Activated T-helper 1 cell treated with Interleukin-2 at 50 U/mL for 16 hours (primary cell): ENCODE measurements around the gene OGG1.

ENCODE experiments used
- DNase-seq: peaks from one replicate; pipeline ENCODE4 v3.0.0-alpha.2; 2020; ENCODE audit warnings: low read depth

Gene OGG1

DNA sequence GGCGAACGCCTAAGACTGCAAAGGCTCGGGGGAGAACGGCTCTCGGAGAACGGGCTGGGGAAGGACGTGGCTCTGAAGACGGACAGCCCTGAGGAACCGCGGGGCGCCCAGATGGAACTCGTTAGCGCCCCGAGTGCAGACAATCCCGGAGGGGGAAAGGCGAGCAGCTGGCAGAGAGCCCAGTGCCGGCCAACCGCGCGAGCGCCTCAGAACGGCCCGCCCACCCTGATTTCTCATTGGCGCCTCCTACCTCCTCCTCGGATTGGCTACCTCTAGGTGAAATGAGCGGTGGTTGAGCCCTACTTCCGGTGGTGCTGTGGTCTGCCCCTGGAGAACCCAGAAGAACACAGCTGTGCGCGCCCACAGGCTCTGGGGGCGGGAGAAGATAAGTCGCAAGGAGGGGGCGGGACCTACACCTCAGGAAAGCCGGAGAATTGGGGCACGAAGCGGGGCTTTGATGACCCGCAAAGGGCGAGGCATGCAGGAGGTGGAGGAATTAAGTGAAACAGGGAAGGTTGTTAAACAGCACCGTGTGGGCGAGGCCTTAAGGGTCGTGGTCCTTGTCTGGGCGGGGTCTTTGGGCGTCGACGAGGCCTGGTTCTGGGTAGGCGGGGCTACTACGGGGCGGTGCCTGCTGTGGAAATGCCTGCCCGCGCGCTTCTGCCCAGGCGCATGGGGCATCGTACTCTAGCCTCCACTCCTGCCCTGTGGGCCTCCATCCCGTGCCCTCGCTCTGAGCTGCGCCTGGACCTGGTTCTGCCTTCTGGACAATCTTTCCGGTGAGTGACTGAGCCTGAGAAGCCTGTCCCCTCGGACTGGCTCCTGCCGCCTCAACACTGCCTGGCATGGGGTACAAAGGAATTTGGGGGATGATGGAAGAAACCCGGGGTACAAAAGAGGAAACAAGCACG is at the start of gene OGG1:
TSS of gene OGG1 (plus strand) at position 308 of the 911 bp plus-strand sequence. CDS start at position 643, 335 bp downstream.
- DNase-seq: peak; percentile 88

DNA sequence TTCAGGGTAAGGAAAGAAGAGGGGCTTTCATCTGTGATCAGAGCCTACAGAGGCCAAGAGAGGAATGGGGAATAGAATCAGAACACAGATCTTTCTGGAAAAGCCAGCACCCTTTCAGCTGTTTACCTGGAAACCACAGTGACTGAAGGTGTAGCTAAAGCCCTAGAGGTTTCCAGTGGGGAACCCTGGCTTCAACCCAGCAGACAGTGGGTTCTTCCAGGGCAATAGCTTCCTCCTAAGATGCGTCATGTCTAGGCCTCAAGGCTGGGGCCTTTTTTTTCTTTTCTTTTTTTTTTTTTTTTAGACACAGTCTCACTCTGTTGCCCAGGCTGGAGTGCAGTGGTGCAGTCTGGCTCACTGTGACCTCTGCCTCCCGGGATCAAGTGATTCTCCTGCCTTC is 49.2 kb upstream of the OGG1 start:
- no peak for DNase-seq

DNA sequence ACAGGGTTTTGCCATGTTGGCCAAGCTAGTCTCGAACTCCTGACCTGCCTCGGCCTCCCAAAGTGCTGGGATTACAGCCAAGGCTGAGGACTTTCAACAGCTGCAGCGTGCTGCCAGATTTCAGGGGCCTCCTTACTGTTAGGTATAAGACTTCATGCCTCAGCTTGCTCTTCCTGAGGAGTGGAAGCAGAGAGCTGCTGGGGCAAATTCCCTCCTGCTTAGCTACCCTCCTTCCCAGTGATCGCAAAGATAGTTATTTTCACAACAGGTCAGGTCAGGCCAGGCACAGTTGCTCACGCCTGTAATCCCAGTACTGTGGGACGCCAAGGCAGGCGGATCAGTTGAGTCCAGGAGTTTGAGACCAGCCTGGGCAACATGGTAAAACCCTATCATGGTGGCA is 48.7 kb upstream of the OGG1 start:
- no peak for DNase-seq

DNA sequence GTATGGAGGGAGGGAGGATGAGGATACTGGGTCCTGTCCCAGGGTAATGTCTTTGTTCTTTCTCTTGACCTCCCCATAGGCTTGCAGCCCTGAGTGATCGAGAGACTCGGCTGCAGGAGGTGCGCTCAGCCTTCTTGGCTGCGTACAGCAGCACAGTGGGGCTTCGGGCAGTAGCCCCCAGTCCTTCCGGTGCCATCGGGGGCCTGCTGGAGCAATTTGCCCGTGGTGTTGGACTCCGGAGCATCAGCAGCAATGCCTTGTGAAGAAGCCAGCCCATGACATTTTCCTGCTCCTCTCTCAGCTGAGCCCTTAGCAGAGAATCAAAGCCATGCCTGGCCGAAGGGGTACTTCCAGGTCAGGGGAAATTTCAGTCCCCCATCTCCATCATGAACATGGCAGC is 48.0 kb upstream of the OGG1 start:
- no peak for DNase-seq

DNA sequence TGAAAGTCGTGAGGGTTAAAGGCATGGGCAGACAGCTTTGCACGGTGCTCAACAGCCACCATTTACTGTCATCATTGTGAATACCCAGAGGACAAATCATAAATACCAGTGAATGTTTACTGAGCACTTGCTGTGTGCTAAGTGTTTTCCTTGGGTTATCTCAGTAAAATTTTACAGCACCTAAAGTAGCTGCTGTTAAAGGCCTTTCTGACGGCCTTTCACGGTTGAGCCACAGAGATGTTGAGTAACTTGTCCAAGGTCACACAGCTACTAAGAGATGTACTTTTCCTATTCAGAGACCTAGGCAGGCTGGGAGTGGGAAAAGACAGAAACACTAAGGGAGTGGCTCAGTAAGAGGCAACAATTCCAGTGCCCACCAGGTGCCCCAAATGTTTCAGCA is 46.5 kb upstream of the OGG1 start:
- DNase-seq: no peak

DNA sequence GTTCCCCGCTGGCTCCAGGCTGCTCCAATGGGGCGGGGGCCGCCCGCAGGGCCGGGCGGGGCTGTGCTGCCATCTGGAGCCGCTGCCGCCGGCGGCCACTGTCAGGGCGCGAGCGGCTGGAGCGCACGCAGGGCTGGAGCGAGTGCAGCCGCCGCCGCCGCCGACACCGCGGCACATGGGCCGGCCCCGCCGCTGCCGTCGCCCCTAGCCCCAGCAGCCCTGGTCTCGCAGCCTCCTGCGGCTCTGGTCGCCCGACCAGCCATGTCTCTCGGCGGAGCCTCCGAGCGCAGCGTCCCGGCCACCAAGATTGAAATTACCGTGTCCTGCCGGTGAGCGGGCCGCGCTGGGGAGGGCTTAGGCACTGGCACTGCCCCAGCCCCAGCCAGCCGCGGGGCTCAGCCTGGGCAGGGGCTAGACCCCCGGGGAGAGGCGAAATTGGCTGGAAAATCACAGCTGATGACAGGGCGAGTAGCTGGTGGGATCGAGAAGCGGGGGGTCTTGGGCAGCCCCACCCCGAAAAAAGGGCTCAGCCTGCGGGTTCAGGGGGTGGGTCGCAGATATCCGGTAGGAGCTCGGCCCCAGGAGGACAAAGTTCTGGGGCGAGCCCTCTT is 45.9 kb upstream of the OGG1 start, which contains the start of gene CPNE9:
TSS of gene CPNE9 (plus strand) at position 98 of the 611 bp plus-strand sequence. CDS start at position 262, 164 bp downstream.
- DNase-seq: no peak

DNA sequence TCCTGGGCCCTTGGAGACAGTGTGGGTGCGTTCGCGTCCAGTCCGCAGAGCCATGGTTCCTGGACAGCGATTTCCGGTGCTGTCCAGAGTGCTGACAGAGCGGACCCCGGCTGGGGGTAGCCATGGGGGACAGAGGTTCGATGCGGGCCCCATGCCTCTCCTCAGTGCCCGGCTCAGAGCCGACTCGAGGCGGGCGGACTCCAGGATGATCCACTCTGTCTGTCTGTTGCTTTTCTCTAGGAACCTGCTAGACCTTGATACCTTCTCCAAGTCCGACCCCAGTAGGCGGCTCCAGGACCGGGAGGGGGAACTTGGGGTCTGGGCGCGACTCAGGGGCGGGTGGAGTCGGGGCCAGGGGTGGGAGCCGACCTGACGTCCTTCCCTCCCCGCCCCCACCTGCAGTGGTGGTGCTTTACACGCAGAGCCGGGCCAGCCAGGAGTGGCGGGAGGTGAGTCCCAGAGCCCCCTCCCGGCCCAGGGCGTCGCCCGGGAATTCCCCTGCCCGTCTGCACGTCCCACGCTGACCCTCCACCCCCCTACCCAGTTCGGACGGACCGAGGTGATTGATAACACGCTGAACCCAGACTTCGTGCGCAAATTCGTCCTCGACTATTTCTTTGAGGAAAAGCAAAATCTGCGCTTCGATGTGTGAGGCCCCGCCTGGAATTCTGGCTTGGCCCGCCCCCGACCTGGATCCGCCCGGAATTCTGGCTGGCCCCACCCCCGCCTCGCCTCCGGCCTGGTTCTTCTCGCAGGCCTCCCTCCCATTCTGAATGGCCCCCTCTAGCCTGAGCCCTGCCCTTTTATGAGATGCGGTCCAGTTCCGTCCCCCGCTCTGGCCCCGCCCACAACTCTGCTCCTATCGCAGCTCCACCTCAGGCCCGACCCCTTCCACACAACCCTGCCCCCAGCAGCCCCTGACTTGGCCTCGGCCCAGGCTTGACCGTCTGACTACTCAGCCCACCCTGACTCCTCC is 45.1 kb upstream of the OGG1 start:
- DNase-seq: no peak

DNA sequence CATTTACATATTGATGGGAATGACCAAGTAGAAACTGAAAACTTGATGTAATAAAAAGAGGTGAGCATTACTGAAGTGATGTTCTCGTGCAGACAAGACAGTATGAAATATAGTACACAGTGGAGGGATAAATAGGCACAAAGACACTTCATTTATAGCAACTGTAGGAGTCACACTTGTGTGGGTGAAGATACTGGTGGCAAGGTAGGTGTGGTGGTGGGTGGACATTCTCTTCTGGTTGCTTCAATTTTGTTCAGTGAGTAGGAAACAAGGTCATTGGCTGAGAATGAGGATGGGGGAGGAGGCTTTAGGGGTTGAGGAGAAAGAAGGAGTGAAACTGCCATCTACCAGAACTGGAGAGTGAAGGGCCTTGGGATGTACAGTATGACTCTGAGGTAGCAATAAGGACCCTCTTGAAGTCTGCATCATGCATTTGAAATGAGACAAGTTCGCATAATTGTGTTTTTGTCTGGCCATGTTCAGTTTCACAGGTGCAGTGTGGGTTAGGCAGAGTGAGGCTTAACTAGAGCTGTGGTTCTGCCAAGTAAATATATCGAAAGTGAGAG is 39.5 kb upstream of the OGG1 start:
- DNase-seq: no peak

DNA sequence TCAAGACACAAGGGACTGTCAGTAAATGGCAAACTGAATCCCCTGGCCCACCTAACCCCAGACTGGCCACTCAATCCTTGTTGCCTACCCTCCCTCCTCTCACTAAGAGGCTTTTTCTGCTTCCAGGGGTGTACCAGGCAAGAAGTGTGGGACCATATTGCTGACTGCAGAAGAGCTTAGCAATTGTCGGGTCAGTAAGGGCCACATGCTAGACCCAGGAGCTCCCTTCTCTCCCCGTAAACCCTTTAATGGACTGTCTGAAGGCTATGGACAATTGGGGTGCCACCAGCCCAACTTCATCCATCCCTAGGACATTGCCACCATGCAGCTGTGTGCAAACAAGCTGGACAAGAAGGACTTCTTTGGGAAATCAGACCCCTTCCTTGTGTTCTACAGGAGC is 37.3 kb upstream of the OGG1 start:
- DNase-seq: no peak

DNA sequence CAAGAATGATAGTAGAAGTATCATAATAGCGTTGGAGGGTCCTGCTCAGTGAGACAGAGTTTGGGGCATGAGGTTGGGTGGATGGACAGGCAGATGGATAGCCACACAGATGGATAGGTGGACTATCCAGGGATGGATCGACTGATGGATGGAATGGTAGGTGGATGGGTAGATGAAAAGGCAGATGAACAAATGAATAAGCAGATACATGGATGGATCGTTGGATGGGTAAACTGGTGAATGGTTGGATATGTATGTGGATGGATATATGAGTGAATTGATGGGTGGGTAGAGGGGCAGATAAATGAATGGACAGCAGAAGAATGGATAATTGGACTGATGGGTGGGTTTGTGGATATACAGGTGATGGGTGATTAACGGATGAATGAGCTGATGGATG is 36.6 kb upstream of the OGG1 start:
- DNase-seq: no peak

DNA sequence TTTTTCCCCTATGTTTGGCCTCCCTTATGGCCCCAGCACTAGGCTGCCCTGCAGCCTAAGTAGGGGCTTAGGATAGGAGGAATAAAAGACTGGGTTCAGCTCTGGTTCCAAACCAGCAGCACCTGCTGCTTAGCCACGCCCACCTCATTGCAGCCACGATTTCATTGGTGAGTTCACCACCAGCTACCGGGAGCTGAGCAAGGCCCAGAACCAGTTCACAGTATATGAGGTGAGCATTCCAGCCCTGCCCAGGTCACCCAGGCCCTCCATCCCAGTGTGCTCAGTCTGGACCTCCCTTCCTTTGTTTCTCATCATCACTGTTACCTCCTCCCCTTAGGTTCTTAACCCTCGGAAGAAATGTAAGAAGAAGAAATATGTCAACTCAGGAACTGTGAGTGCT is 34.6 kb upstream of the OGG1 start:
- DNase-seq: no peak

DNA sequence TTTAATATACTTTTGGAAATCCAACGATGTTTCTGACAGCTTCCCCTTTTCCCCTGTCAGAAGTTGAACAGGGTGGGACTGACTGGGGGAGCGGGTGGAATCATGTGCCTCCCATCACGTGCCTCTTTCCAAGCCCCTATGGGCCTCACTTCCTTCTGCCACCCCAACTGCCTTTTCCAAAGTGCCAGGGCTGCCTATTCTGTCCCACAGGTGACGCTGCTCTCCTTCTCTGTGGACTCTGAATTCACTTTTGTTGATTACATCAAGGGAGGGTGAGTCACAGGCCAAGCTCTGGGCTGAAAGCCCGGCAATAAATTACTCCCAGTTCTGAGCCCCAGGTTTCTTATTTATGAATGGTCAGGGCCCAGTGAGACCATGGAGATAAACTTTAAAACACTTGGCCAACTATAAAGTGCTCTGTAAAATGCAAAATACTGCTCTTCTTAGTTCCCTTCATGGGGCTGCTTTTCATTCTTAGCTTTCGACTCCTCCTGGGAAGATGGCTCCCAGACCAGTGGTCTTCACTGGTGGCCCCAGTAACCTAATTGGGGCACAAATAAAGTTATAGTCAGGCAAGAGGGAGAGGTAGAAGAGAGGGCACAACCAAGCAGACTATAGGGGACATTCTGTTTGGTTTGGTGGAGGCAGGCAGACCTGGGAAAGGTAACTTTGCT is 33.9 kb upstream of the OGG1 start:
- DNase-seq: no peak

DNA sequence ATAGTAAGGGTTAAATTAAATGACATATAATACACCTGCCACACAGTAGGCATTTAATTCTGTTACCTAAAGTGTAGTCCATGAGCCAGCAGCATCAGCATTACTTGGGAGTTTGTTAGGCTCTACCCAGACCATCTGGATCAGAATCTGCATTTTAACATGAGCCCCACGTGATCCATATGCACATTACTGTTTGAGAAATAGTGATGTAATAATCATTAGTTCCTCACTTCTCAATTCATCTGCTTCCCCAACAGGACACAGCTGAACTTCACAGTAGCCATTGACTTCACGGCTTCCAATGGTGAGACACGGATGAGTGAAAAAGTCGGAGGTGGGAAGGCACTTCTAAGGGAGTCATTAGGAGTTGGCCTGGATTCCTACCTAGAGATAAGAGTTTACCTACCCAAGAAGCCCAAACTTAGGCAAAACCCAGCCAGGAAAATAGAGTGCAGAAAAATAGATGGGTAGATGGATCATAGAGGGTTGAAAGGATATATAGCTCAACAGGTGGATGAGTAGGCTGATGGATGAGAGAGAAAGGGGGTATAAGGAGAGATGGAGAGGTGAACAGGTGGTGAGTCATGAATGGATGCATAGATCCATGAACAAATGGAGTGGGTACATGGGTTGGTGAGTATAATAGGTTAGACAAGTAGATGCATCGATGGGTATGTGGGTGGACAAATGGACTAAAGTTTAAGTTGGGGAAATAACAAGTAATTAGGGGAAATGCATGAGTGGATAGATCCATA is 32.8 kb upstream of the OGG1 start:
- no peak for DNase-seq

DNA sequence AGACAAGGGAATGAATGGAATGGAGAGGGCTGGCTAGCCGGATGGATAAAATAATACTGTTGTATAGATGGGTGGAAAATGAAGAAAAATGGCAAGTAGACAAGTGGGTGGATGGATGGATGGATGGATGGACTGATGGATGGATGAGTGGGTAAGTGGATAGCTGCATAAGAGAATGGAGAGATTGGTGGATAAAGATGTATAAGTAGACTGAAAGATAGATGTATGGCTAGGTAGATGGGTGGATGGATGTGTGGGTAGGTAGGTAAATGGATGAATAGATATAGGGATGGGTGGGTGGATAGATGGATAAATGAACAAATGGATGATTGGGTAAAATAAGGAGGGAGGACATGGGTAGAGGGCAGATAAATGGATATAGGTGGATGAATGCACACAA is 32.2 kb upstream of the OGG1 start:
- DNase-seq: no peak

DNA sequence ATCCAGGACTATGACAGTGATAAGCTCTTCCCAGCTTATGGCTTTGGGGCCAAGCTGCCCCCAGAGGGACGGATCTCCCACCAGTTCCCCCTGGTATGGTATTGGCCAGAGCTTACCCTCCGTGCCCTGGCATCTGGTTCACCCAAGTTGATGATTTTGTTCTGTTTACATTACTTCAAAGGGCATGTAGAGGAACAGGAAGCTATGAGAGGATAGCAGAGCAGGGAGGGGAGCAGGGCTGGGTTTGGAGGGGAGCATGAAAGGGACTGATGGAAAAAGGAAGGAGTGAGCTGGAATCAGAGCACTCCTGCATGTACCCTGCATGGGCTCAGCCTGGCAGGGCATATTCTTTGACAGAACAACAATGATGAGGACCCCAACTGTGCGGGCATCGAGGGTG is 31.6 kb upstream of the OGG1 start:
- DNase-seq: no peak

DNA sequence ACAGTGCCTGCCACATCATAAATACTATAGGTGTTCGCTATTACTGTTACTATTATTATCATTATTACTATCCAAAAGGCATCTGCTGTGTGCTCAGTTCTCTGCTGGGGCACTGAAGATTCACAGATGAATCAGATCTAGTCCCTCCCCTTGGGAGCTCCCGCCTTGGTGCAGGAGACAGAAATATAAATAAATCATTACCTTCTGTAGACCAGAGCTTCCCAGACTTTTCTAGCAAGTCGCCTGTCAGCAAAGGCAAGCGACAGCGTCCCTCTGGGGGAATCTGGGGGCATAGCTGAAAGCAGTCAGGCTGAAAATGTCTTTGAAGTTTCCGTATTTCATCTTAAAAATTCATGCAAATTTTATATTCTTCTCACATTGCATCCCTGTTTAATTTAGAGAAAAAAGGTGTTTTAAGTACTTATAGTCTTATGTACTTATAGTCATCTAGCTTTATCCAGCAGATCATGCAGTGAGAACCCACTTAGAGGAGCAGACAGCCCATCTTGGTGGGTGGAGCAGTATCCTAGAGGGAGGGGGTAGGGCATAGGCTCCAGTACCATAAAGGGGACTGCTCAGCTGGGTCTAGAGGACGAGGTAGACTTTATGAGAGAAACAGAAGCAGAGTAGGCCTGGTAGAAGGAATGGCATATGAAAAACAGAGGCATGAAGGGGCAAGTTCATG is 28.6 kb upstream of the OGG1 start:
- no peak for DNase-seq

DNA sequence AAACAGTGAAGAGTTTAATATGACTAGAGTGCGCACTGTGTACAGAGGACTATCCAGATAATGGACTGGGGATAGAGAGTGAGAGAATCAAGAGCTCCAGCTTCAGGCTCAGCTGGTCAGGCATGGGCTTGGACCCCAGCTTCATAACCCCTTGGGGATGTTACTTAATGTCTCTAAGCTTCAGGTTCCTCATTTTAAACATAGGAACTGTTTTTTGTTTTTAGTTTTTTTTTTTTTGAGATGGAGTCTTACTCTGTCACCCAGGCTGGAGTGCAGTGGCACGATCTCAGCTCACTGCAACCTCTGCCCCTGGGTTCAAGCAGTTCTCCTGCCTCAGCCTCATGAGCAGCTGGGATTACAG is 28.1 kb upstream of the OGG1 start:
- no peak for DNase-seq

DNA sequence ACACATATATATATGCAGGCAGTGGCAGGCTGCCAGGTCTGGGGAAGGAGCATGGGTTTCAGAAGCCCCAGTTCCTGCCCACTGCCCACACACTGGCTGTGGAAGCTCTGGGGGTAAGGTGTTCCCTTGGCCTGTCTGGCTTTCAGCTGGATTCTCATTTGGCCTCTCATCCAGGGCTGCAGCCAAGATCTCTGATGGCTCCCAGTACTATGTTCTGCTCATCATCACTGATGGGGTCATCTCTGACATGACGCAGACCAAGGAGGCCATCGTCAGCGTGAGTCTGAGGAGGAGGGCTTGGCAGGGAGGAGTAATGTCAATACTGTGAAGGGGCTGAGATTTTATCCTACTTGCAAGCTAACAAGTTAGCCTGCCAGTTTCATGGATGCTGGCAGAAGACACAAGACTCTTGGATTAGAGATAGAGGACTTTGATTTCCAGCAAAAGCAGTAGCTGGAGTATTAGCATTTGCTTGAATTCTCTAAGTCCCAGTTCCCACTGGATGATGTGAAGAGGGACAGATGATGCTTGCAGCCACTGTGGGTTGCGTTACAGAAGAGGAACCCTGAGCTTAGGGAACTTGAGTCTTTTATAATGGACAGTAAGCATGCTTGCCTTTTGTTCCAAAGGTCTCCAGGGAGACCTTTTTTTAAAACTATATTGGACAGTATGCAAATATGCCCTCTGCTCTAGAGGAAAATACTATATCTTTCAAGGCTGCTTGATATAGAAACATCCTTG is 23.8 kb upstream of the OGG1 start:
- no peak for DNase-seq

DNA sequence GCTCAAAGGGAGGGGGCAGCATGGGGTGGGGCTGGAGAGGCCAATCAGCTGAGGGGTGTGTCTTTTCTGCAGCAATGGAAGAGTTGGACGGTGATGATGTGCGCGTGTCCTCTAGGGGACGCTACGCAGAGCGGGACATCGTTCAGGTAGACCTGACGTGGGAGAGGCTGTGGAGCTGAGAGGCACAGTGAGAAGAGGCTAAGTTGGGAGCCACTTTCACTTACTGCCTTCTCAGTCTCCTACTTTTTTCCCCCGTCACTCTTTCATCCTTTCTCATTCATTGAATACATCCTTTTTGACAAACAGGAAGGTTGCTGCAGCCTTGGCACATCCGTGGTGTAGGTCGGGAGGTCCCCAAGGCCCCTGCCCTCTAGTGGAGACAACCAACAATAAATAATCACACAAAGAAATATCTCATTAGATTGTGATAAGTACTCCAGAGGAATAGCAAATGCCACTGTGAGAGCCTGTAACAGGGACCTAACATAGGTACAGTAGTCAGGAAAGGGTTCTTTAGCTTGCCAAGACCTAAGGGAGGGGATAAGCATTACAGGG is 22.6 kb upstream of the OGG1 start:
- DNase-seq: peak; percentile 40
